Lower leg skin (tissue), 3 donors: ENCODE measurements around the gene TRAPPC2L.

Experiments
- POLR2A ChIP-seq, 2 donors: fragments of 450-650 bp; IDR thresholded peaks; one replicate each; pipeline ENCODE4 v1.6.1; 2016 to 2017; ENCODE audit warnings: antibody characterized with exemption in 2 of 2, mild to moderate bottlenecking in 1 of 2, moderate library complexity in 1 of 2
- TF ChIP-seq, protein P1 (sequence below), 3 donors: fragments of 450-650 bp; IDR thresholded peaks; one replicate each; pipeline ENCODE4 v1.5.1; 2016; ENCODE audit warnings: antibody characterized with exemption in 3 of 3, mild to moderate bottlenecking in 3 of 3, moderate library complexity in 2 of 3

DNA sequence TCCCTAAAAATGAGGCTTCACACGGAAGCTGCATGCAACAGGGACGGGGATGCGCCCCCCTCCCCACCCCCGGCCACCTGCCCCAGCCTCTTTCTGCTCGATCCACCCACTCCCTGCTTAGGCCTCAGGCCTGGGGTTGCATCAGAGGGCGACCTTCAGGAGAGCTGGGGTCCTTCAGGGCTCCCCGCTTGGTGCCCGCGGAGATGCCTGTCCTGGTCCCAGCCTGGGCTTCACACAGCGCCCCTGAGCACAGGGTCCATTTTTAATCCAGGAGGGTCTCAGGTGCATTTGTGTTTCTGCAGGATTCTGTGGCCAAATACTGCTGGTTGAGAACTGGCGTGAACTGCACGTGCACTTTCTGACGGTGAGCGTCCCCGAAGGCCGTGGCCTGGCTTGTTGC lies 37.8 kb upstream of the TRAPPC2L start:
- TF ChIP-seq, protein P1, sequence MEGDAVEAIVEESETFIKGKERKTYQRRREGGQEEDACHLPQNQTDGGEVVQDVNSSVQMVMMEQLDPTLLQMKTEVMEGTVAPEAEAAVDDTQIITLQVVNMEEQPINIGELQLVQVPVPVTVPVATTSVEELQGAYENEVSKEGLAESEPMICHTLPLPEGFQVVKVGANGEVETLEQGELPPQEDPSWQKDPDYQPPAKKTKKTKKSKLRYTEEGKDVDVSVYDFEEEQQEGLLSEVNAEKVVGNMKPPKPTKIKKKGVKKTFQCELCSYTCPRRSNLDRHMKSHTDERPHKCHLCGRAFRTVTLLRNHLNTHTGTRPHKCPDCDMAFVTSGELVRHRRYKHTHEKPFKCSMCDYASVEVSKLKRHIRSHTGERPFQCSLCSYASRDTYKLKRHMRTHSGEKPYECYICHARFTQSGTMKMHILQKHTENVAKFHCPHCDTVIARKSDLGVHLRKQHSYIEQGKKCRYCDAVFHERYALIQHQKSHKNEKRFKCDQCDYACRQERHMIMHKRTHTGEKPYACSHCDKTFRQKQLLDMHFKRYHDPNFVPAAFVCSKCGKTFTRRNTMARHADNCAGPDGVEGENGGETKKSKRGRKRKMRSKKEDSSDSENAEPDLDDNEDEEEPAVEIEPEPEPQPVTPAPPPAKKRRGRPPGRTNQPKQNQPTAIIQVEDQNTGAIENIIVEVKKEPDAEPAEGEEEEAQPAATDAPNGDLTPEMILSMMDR (IDR thresholded peaks at IDR 0.05): no peak
- TF ChIP-seq POLR2A (IDR thresholded peaks at IDR 0.05): no peak
